Fibroblast of skin of back (primary cell): ENCODE results near the gene RPRD1A. TPM values are rescaled to one million over a fixed set of nuclear protein-coding genes. Genes with fewer than 3 reads are reported as not detected.
"Not testable (repeated sequence)": the region's sequence is repeated elsewhere in the genome, so short reads cannot be mapped to it uniquely, and the experiment has no call there.

Source experiments
- DNase-seq: peaks from one replicate; pipeline ENCODE4 v3.0.0-alpha.2; 2013
- polyA plus RNA-seq, 2 experiments: library from polyadenylated mRNA; unstranded; fragments of 120-200 nt; gene quantifications; one replicate each; pipeline ENCODE4 v1.2.1, GENCODE V29; 2013; ENCODE audit not compliant: insufficient read length in 2 of 2

Gene RPRD1A, protein sequence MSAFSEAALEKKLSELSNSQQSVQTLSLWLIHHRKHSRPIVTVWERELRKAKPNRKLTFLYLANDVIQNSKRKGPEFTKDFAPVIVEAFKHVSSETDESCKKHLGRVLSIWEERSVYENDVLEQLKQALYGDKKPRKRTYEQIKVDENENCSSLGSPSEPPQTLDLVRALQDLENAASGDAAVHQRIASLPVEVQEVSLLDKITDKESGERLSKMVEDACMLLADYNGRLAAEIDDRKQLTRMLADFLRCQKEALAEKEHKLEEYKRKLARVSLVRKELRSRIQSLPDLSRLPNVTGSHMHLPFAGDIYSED
- 30.6 TPM for polyA plus RNA-seq (2013, experiment 1 of 2; ENCODE audit: insufficient read length)
- 35.2 TPM for polyA plus RNA-seq (2013, experiment 2 of 2; ENCODE audit: insufficient read length)

DNA sequence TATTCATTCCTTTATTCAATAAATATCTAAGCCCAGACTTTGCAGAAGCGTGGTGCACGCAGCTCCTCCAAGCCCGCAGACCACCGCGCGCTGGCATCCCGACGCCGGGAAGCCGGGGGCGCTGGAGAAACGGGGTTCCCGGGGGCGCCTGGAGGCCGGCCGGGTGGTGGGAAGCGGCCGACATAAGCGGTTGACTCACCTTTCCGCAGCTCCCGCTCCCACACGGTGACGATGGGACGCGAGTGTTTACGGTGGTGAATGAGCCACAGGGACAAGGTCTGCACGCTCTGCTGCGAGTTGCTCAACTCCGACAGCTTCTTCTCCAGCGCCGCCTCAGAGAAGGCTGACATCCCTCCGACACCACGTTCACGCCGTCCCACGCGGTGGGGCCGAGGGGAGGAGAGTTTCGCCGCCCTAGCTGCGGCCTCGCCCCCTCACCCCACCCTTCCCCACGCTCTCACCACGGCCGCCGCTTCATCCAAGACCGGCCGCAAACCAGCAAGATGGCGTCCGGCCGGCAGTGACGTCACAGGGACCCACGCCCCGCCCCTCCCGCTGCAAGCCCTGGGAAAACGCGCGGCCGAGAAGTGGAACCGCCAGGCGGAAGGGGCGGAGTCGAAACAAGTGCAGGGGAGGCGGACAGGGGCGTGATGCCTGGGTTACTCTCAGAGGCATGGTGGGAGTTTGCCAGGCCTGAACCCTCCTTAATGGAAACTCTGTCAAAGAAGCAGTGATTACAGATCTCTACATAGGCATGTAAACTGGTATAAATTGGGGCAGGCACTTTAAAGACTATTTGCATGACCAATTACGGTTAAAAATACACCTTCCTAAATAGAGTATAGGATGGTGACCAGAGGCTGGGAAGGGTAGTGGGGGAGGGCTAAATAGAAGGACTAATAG lies at the start of gene RPRD1A:
Gene RPRD1A (minus strand): TSS at position 505 of the 903 bp plus-strand sequence. CDS start 155 bp downstream, at position 350.
- peak; percentile 91 for DNase-seq

DNA sequence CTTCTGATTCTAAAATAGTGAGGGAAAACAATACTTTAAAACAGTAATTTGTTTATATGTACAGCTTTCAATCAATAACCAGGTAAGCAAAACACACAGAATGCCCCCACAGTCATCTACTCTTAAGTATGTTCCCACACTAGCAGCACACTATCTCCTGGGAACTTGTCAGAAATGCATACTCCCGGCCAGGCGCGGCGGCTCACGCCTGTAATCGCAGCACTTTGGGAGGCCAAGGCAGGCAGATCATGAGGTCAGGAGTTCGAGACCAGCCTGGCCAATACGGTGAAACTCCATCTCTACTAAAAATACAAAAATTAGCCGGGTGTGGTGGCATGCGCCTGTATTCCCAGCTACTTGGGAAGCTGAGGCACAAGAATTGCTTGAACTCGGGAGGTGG lies 49.4 kb upstream of the RPRD1A start:
- not testable (repeated sequence) for DNase-seq

DNA sequence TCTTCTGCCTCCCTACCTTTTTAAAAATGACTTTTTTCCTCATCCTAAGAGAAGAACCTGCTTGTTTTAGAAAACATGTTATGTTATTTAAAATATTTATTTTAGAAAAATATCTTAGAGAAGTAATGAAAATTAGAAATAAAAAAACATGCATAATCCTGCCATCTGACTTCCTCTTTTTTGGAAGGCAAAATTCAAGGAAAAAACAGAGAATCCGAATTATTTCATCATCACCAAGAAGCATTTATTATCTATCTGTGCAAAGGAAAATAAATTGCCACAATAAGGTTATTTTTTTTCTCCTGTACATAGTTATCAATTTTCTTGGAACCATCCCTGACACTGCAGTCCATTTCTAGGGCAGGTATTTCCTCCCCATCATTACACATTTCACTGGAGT lies 47.4 kb upstream of the RPRD1A start:
- DNase-seq: no peak

DNA sequence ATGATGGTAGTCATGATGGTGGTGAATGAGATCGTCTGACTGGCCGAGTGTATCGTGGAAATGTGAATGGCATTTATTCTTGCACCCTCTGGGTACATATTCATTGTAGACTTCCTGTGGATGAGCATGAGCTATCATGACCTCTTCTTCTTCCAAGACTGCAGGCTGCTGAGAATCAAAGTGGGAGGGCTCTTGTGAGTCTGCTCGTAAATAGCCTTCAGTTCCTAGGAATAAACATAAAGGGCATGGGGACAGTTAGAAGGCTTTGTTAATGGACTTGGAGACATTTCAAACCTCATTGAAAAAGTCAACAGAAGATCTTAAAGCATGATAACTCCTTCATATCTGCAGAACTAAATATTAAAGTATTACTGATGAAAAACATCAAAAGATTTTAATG lies 46.9 kb upstream of the RPRD1A start:
- DNase-seq: no peak

DNA sequence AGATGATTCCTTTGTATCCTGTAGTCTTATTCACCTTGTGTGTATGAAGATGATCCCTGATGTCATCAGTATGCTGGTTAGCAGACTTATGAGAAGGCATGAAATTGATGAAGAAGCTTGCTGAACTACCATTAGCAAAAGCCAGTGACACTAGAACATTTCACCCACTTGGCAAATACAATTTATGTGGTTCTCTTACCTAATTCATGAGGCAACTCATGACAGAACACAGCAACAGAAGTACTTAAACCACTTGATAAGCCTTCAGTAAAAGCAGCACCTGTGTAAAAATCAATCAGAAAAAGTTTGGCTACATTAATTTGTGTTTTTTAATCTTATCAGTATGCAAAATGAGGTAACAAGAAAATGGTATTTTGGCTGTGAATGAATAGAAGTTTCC lies 44.9 kb upstream of the RPRD1A start:
- DNase-seq: no peak

DNA sequence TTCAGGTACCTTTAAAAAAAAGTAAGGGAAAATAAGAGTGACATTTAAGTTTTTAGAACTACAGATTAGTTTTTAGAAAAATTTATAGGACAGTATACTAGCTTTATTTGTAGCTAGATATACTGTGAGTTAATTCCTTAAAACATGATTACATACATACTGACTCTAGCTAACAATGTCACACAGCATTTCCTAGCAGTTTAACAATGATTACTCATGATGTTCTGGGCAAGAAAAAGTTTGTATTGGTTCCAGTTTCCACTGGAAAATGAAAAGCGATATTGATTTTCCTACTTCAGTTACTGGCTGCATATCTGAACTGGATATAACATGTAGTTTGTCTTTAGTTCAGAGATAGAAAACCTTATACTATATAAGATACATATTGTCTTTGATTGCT lies 42.4 kb upstream of the RPRD1A start:
- no peak for DNase-seq

DNA sequence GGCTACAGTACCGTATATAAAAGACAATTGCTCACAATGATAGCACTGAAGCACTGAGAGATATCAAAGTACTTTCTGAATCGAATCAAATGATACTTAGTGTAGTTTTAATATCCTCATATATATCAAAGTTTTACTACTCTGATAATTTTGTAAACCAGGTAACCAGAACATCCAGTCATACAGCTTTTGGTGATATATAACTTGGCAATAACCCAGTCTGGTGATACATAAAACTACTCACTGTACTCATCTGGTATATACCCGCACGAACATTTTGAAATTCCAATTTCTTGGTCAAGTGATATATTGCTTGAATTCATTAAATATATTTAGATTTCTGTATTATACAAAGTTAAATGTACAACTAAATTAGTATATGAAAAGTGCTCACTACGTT lies 41.2 kb upstream of the RPRD1A start:
- DNase-seq: no peak

DNA sequence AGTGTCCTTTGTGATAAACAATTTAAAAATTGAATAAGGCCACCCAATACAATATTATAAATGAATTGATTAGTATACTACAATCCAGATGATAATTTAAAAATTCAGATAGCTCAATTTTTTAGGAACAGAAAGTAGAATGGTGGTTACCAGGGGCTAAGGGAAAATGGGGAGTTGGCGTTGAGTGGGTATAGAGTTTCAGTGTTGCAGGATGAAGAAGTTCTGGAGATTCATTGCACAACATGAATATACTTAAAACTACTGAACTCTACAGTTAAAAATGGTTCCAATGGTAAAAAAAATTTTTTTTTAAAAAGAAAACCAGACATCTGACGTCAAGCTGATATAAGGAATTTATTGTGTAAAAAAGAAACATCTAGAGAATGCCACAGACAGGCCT lies 40.8 kb upstream of the RPRD1A start:
- no peak for DNase-seq

DNA sequence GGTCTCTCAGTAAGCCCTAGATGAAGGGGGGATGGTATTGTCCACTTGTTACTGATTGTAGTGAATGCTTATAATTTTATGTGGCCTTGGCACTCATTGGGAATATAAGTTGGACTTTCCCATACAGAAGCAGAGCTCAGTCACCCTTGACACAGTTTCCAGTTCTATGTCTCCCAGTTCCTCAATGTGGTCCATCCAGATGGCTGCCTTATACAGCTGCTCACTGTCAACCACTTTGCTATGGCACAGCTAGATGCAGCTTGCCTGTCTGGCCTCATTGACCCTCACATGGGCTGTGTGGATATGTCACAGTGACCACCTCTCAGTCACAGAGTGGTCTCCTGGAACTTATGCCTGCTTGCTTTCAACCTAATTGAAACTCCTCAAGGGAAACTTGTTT lies 40.1 kb upstream of the RPRD1A start:
- no peak for DNase-seq

DNA sequence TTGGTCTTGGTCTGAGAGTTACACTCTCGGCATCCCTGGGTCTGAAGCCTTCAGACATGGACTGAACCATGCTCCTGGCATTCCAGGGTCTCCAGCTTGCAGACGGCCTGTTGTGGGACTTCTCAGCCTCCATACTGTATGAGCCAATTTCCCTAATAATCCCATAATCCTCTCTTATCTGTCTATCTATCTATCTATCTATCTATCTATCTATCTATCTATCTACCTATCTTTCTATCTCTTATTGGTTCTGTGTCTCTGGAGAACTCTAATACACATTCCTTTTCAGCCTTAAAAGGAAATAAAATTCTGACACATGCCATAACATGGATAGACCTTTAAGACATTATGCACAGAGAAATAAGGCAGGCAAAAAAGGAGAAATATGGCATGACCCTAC lies 37.4 kb upstream of the RPRD1A start:
- DNase-seq: no peak

DNA sequence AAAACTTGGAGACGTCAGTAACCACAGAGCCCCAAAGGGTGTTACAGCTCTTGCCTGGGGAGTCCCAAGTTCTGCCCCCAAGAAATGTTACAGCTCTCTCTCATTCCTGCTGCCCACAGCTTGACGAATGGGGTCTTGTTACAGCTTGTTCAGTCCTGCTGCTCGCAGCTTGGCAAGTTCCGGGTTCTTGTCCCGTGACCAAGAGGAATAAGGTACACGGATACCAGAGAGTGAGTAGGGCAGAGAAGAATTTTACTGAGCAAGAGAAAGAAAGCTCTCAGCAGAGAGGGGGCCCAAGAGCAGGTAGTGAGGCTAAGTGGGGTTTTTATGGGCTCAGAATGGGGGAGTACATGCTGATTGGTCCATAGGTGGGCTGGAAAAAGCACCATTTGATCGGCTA lies 34.6 kb upstream of the RPRD1A start:
- DNase-seq: no peak

DNA sequence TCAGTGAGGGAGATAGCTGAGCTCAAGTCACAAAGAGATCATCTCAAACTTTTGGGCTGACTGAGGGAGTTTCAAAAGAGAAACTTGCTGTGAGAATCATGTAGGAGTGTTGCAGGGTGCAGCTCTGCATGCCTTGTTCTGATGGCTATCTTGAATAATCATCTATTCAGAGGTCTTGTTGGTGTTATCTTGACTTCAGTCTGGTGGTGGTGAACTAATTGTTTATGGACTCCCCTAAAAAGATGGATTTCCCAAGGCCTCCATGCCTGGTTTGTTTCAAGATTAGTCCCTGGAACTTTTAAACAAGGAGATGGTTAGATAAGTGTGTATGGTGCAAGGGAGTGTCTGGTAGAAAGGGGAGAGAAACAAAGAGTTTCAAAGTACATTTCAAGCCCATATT lies 32.0 kb upstream of the RPRD1A start:
- no peak for DNase-seq

DNA sequence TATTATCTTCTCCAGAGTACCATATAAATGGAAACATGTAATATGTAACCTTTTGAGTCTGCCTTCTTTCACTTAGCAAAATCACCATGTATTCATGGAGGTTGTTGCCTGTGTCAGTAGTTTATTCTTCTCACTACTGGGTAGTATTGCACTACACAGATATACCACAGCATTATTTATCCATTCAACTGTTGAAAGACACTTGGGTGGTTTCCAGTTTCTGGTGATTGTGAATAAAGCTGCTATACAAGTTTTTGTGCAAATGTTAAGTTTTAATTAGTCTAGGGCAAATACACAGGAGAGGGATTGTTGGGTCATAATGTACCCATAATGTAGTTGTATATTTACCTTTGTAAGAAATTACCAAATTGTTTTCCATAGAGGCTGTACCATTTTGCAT lies 29.6 kb upstream of the RPRD1A start:
- no peak for DNase-seq

DNA sequence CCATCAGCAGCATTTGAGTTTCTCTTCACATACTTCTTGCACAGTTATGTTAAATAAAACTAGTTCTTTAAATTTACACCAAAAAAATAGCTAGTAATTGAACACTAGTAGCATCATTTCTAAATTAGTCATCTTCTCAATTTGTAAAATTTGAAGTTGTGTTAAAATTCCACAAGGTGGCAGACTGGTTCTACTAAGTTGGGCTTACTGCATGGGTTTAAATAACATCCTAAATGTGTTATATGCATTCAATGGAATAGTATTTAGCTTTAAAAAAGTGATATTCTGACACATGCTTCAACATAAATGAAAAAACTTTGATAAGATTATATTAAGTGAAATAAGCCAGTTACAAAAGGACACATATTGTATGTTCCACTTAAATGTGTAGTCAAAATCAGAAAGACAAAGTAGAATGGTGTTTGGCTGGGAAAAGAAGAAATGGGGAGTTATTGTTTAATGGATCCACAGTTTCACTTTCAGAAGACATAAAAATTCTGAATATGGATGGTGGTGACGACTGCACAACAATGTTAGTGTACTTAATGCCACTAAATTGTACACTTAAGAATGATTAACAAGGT lies 28.7 kb upstream of the RPRD1A start:
- peak; percentile 62 for DNase-seq

DNA sequence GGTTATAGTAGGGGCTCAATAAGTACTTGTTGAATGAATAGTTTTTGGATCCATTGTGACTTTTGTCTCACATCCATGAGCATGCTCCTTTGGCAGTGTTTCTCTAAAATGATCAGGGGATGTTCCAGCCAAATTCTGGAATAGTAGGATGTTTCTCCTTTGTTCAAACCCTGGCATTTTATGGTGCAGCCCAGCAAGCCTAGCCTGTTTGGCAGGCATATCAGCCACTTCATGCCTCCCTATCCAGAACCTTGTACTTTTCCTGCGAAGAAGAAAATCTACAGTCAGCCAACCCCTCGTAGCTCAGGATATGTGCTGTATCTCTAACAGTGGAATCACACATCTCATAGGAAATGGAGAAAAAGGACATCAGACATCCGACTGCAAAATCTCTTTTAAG lies 27.1 kb upstream of the RPRD1A start:
- DNase-seq: no peak

DNA sequence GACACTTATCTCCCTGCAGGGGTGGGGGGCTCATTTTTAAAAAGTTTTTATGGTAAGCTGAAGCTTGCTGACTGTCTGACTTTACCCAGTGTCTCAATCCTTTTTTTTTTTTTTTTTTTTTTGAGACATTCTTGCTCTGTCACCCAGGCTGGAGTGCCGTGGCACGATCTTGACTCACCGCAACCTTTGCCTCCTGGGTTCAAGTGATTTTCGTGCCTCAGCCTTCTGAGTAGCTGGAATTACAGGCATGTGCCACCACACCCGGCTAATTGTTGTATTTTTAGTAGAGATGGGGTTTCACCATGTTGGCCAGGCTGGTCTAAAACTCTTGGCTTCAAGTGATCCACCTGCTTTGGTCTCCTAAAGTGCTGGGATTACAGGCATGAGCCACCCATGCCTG lies 24.8 kb upstream of the RPRD1A start:
- DNase-seq: not testable (repeated sequence)

DNA sequence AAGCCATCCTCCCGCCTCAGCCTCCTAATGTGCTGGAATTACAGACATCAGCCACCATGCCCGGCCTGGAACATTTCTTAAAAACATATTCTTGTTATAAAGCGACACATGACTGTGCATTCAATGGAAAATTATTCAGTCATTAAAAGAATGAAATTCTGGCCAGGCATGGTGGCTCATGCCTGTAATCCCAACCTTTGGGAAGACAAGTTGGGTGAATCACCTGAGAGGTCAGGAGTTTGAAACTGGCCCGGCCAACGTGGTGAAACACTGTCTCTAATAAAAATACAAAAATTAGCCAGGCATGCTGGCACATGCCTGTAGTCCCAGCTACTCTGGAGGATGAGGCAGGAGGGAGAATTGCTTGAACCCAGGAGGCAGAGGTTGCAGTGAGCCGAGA lies 21.6 kb upstream of the RPRD1A start:
- no peak for DNase-seq

DNA sequence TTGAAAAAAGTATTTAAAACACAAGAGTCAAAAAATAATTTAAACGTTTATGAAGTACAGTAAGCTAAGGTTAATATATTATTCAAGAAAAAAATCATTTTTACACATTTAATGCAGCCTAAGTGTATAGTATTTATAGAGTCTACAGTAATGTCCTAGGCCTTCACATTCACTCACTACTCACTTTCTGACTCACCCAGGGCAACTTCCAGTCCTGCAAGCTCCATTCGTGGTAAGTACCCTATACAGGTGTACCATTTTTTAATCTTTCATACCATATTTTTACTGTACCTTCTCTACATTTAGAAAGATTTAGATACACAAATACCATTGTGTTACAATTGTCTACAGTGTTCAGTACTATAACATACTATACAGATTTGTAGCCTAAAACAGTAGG lies 20.9 kb upstream of the RPRD1A start:
- DNase-seq: no peak

DNA sequence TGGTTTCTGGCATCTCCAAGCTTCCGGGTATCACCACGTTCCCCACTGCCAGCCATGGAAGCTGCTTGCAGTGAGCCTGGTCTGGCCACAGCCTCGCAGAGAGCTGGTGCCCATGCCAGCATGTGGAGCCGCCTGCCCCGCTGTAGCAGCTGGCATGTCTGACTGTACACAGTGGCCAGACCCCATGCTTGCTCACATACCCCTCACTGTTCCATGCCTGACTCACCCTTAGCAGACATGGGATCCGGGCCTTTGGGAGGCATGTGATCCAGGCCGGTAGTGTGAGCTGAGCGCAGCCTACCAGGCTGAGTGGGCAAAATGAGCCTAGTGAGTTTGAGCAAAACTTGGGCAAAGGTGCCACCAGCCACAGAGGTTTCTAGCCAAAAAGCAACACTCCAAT lies 18.8 kb upstream of the RPRD1A start:
- no peak for DNase-seq

DNA sequence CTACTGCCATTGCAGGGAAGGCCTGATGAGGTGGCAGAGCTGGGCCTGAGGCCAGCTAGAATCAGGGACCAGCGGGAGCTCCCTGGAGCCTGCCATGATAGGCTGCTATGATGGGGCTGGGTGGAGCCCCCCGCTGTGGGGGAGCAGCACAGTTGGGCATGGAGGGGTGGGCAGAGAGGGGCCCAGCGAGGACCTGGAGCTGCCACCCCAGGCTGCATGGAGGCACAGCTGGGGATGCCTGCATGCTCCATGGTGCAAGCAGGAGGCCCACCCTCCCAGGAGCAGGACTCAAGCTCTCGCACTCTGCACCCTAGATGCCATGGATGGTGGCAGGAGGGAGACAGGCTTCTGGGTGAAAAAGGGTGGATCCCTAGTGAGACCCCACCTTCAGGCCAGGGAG lies 17.8 kb upstream of the RPRD1A start:
- no peak for DNase-seq

DNA sequence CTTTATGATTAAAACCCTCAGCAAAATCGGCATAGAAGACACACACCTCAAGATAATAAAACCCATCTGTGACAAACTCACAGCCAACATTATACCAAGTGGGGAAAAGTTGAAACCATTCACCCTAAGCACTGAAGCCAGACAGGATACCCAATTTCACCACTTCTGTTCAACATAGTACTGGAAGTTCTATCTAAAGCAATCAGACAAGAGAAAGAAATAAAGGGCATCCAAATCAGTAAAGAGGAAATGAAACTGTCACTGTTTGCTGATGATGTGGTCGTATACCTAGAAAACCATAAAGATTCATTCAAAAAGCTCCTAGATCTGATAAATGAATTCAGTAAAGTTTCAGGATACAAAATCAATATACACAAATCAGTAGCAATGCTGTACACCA lies 16.4 kb upstream of the RPRD1A start:
- DNase-seq: no peak

DNA sequence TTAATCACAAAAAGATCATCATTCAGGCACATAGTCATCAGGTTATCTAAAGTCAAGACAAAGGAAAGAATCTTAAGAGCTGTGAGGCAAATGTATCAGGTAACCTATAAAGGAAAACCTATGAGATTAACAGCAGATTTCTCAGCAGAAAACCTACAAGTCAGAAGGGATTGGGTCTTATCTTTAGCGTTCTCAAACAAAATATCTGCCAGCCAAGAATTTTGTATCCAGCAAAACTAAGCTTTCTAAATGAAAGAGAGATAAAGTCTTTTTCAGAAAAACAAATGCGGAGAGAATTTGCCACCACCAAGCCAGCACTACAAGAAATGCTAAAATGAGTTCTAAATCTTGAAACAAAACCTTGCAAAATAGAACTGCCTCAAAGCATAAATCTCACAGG lies 13.8 kb upstream of the RPRD1A start:
- DNase-seq: not testable (repeated sequence)

DNA sequence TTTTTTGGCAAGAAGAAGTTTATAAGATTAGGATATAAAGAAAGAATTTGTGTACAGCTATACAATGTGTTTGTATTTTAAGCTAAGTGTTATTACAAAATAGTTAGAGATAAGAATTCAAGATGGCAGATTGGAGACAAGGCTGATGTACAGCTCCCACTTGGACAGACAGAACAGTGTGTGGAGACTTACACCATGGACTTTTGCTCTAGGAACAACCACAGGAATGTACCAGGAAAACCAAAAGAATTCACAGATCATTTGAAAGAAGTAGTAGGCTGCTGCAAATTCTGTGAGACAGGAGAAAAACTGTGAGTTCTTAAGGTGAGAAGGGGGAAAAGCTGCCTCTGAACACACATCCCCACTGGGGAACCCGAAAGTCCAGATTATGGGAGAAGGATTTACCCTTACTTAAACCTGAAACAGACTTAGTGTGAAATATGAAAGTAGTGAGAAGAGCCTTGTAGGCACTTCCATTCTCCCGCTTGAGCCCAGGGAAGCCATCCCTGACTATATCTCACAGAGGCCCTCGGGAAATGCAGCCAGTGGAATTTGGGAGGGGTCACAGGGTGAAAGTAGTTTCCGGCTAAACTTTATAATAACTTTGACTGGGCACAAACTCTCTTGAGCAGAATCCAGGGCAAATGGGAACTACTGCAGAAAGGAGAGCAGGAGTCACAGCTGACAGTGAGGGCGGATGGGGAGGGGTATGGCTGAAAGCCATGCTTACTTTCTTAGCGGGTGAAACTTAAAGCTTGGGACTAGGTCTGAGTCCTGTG lies 11.6 kb upstream of the RPRD1A start:
- peak; percentile 28 for DNase-seq
